NT2/D1 (cell line): ENCODE data around the gene PLXNA4.

Experiments used
- DNase-seq: peaks from one replicate; pipeline ENCODE4 v3.0.0-alpha.2; 2011; ENCODE audit warnings: low read depth, low spot score
- H3K27me3 ChIP-seq: 2 replicates; pipeline ENCODE4 v1.6.0; 2011; ENCODE audit warnings: mild to moderate bottlenecking; ENCODE audit not compliant: insufficient read length, insufficient read depth
- H3K36me3 ChIP-seq: 2 replicates; pipeline ENCODE4 v1.6.1; 2011; ENCODE audit warnings: mild to moderate bottlenecking, low read length, mixed read lengths; ENCODE audit not compliant: insufficient read depth, insufficient read length
- H3K4me1 ChIP-seq: 2 replicates; pipeline ENCODE4 v1.5.1; 2011; ENCODE audit not compliant: insufficient read depth, insufficient read length
- H3K4me3 ChIP-seq: 2 replicates; pipeline ENCODE4 v1.5.1; 2011; ENCODE audit warnings: low read depth; ENCODE audit not compliant: insufficient read length
- H3K9ac ChIP-seq: 2 replicates; pipeline ENCODE4 v1.6.0; 2011; ENCODE audit warnings: low read depth; ENCODE audit not compliant: insufficient read length
- H3K9me3 ChIP-seq: 2 replicates; pipeline ENCODE4 v1.5.1; 2011; ENCODE audit warnings: mild to moderate bottlenecking, low read length; ENCODE audit not compliant: insufficient read depth
- SUZ12 ChIP-seq: IDR thresholded peaks from 2 replicates; pipeline ENCODE4 v1.6.1; 2011; ENCODE audit not compliant: insufficient read length, insufficient read depth; ENCODE audit errors: extremely low read depth
- YY1 ChIP-seq: IDR thresholded peaks from 2 replicates; pipeline ENCODE4 v1.6.1; 2011; ENCODE audit not compliant: insufficient read length, insufficient read depth
- ZNF274 ChIP-seq: IDR thresholded peaks from 2 replicates; pipeline ENCODE4 v1.6.1; 2011; ENCODE audit warnings: mild to moderate bottlenecking, low read depth, low read length

Gene PLXNA4

DNA sequence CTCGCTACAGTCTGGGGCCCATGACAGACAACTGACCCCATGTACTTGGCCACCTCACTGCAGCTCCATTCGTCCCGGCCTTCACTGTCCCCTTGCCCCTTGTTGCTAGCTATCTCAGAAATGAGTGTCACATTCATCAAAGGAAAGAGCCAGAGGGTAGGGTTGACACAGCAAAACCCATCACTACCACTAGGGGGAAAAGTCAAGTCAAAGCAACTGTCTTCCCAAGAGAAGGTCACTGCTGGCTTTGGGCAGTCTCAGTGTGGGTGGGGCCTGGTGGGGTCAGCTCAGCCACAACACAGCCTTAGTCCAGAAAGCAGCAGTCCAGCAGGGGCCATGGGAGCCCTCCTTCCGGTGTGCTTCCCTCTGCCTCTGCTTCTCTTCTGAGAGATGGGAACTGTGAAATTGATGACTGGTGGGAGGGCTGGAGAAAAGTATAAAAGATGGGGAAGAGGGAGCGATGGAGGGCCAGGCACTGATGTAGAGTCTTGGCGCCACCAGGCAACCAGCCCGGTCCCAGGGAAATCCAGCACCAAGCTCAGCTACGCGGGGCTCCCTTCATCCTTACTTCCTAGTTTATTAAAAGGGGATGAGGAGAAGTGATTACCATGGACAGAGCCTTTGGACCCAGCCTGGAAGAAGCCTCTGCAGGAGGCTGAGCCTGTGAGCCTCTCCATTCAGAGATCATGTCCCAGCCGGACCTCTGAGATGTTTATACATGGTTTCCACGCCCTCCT, 58.0 kb downstream of the PLXNA4 start:
- Histone ChIP-seq H3K9me3 (no peaks in the 10 kb centered on the region), H3K4me1 (peaks cover 2% of the 10 kb centered on the region), H3K4me3 (no peak overlapping the region), H3K27me3 (no peaks in the 10 kb centered on the region), H3K9ac (no peak overlapping the region), H3K36me3 (no peaks in the 10 kb centered on the region)
- peak; percentile 35 for DNase-seq
- TF ChIP-seq YY1 (no peak), SUZ12 (no peak), ZNF274 (no peak)

- H3K36me3 ChIP-seq, result no peaks in the 10 kb centered on the region
- H3K27me3 ChIP-seq, result no peaks in the 10 kb centered on the region
- TF ChIP-seq SUZ12, result no peak
- no peak for TF ChIP-seq ZNF274
- no peak for TF ChIP-seq YY1
- DNase-seq, result peak; percentile 44
- H3K4me3 ChIP-seq, result no peak overlapping the region
- no peak overlapping the region for H3K9ac ChIP-seq
- H3K4me1 ChIP-seq, result peaks cover 2% of the 10 kb centered on the region
- no peaks in the 10 kb centered on the region for H3K9me3 ChIP-seq
Measured at GRCh38 chr7:132516042-132516840, 60.0 kb downstream of the PLXNA4 start.

DNA sequence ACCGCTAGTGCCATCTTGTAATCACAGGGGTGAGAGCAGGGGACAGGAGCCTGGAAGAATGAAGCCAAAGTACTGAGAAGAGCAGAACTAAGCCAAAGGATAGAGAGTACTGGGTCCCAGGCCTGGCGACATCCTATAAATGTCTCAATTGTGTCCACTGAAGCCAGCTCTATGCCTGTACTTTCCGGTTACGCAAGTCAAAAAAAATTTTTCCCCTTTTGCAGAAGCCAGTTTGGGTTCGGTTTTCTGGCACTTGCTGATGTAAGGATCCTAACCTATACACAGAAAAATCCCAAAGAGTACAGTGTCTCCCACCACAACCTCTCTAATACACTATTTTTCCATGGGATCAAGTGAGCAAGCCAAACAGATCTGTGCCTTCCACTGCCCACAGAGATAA, 61.1 kb downstream of the PLXNA4 start:
- DNase-seq, result no peak
- no peak overlapping the region for H3K4me3 ChIP-seq
- peaks cover 2% of the 10 kb centered on the region for H3K4me1 ChIP-seq
- H3K27me3 ChIP-seq, result no peaks in the 10 kb centered on the region
- TF ChIP-seq SUZ12 (no peak), ZNF274 (no peak), YY1 (no peak)
- no peaks in the 10 kb centered on the region for H3K36me3 ChIP-seq
- H3K9ac ChIP-seq, result no peak overlapping the region
- H3K9me3 ChIP-seq, result no peaks in the 10 kb centered on the region

DNA sequence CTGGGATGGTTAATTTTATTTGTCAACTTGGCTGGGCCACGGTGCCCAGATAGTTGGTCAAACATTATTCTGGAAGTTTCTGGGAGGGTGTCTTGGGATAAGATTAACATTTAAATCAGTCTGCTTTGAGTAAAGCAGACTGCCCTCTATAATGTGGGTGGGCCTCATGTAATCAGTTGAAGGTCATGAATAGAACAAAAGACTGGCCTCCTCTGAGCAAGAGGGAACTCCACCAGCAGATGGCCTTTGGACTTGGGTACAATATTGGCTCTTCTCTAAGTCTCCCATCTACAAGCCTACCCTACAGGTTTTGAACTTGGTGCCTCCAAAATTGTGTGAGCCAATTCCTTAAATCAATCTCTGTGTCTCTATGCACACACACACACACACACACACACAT, 61.8 kb downstream of the PLXNA4 start:
- no peak for TF ChIP-seq YY1
- TF ChIP-seq ZNF274, result no peak
- TF ChIP-seq SUZ12, result no peak
- H3K36me3 ChIP-seq, result no peaks in the 10 kb centered on the region

DNA sequence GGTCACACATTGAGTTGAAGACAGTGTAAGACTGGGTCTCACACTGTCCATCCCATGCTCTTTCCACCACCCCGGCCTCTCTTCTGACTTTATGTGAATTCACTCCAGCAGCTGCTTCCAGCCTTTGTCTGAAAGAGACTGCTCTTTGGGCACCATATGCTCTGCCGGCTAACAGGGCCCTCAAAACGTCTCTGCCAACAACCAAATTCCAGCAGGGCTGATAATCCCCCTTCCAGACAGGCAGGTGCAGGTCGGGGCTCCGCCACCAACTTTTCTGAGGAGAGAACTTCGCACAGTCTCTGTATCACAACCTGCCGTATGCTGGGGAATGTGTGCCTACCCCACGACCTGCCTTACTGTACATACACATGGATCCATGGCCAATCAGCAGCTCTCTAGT, 64.3 kb downstream of the PLXNA4 start:
- no peak for DNase-seq
- TF ChIP-seq YY1 (no peak), ZNF274 (no peak), SUZ12 (no peak)
- Histone ChIP-seq H3K4me1 (no peaks in the 10 kb centered on the region), H3K9ac (no peak overlapping the region), H3K9me3 (no peaks in the 10 kb centered on the region), H3K4me3 (no peak overlapping the region), H3K27me3 (no peaks in the 10 kb centered on the region), H3K36me3 (no peaks in the 10 kb centered on the region)

More for the DNA sequence above, 61.8 kb downstream of the PLXNA4 start:
- Histone ChIP-seq H3K4me3 (no peak overlapping the region), H3K9ac (no peak overlapping the region), H3K4me1 (peaks cover 2% of the 10 kb centered on the region), H3K9me3 (no peaks in the 10 kb centered on the region), H3K27me3 (no peaks in the 10 kb centered on the region)
- DNase-seq, result no peak

GRCh38 chr7:132511387-132511786, 64.9 kb downstream of the PLXNA4 start:
- DNase-seq, result no peak
- Histone ChIP-seq H3K27me3 (no peaks in the 10 kb centered on the region), H3K9ac (no peak overlapping the region), H3K9me3 (no peaks in the 10 kb centered on the region), H3K4me3 (no peak overlapping the region), H3K4me1 (no peaks in the 10 kb centered on the region), H3K36me3 (no peaks in the 10 kb centered on the region)
- TF ChIP-seq YY1, result no peak
- TF ChIP-seq ZNF274, result no peak
- TF ChIP-seq SUZ12, result no peak

- H3K27me3 ChIP-seq, result no peaks in the 10 kb centered on the region
- no peaks in the 10 kb centered on the region for H3K9me3 ChIP-seq
- H3K9ac ChIP-seq, result no peak overlapping the region
- TF ChIP-seq ZNF274, result no peak
- TF ChIP-seq SUZ12, result no peak
- TF ChIP-seq YY1, result no peak
- H3K36me3 ChIP-seq, result no peaks in the 10 kb centered on the region
- no peak for DNase-seq
- no peaks in the 10 kb centered on the region for H3K4me1 ChIP-seq
- H3K4me3 ChIP-seq, result no peak overlapping the region
Measured at GRCh38 chr7:132509643-132510042, 66.6 kb downstream of the PLXNA4 start.
